Measurements from ENCODE around the gene OLFML3.

Gene OLFML3

DNA sequence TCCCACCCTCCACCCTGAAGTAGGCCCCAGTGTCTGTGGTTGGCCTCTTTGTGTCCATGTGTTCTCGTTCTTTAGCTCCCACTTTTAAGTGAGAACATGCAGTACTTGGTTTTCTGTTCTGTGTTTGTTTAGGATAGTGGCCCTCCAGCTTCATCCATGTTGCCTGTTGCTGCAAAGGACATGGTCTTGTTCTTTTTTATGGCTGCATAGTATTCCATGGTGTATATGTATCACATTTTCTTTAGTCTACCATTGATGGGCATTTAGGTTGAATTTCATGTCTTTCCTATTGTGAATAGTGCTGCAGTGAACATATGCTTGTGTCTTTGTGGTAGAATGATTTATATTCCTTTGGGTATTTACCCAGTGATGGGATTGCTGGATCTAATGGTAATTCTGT is 44.1 kb upstream of the OLFML3 start:
- no peak for DNase-seq (ENCODE audit: low read depth, low spot score)
- H3K4me3 ChIP-seq (ENCODE audit: insufficient read length, low read depth) = no peak overlapping the region
- no peak overlapping the region for H3K9ac ChIP-seq (ENCODE audit: insufficient read length, low read depth)
- H3K4me1 ChIP-seq (ENCODE audit: insufficient read depth, insufficient read length) = no peaks in the 10 kb centered on the region
- H3K36me3 ChIP-seq (ENCODE audit: insufficient read depth, insufficient read length, low read length) = peaks cover 3% of the 10 kb centered on the region
- H3K27me3 ChIP-seq (ENCODE audit: insufficient read depth, insufficient read length) = no peaks in the 10 kb centered on the region
- TF ChIP-seq ZNF274 (IDR thresholded peaks at IDR 0.05; ENCODE audit: low read depth, low read length) = no peak
- no peak for TF ChIP-seq SUZ12 (IDR thresholded peaks at IDR 0.05; ENCODE audit: extremely low read depth, insufficient read depth, insufficient read length)
- no peak for TF ChIP-seq YY1 (IDR thresholded peaks at IDR 0.05; ENCODE audit: insufficient read depth, insufficient read length)
- no peaks in the 10 kb centered on the region for H3K9me3 ChIP-seq (ENCODE audit: insufficient read depth, low read length)

DNA sequence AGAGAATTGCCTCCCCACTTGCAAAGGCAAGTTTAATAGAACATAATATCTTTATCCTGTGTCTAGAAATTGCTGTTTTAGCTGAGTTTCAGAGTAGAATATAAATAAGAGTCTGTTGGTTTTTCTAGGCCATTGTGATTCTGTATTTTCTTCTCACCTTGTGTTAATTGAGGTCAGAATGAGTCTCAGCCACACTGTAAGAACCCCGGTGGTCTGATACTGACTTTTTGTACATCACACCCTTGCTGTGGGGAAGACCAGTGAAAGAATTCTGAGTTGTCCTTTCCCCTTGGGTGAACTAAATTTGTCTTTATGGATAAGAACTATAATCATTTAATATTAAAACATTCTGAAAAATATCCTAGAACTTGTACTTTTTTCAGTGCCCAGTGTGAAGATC is 43.3 kb upstream of the OLFML3 start:
- Histone ChIP-seq H3K4me3 (ENCODE audit: insufficient read length, low read depth) (no peak overlapping the region), H3K36me3 (ENCODE audit: insufficient read depth, insufficient read length, low read length) (peaks cover 11% of the 10 kb centered on the region), H3K9me3 (ENCODE audit: insufficient read depth, low read length) (no peaks in the 10 kb centered on the region), H3K27me3 (ENCODE audit: insufficient read depth, insufficient read length) (no peaks in the 10 kb centered on the region), H3K9ac (ENCODE audit: insufficient read length, low read depth) (no peak overlapping the region), H3K4me1 (ENCODE audit: insufficient read depth, insufficient read length) (no peaks in the 10 kb centered on the region)
- TF ChIP-seq ZNF274 (IDR thresholded peaks at IDR 0.05; ENCODE audit: low read depth, low read length) (no peak), SUZ12 (IDR thresholded peaks at IDR 0.05; ENCODE audit: extremely low read depth, insufficient read depth, insufficient read length) (no peak), YY1 (IDR thresholded peaks at IDR 0.05; ENCODE audit: insufficient read depth, insufficient read length) (no peak)
- DNase-seq (ENCODE audit: low read depth, low spot score) = no peak

- Histone ChIP-seq H3K9me3 (ENCODE audit: insufficient read depth, low read length) (no peaks in the 10 kb centered on the region), H3K27me3 (ENCODE audit: insufficient read depth, insufficient read length) (no peaks in the 10 kb centered on the region), H3K4me1 (ENCODE audit: insufficient read depth, insufficient read length) (no peaks in the 10 kb centered on the region), H3K9ac (ENCODE audit: insufficient read length, low read depth) (no peak overlapping the region), H3K4me3 (ENCODE audit: insufficient read length, low read depth) (no peak overlapping the region), H3K36me3 (ENCODE audit: insufficient read depth, insufficient read length, low read length) (peaks cover 19% of the 10 kb centered on the region)
- no peak for DNase-seq (ENCODE audit: low read depth, low spot score)
- TF ChIP-seq ZNF274 (IDR thresholded peaks at IDR 0.05; ENCODE audit: low read depth, low read length) (no peak), SUZ12 (IDR thresholded peaks at IDR 0.05; ENCODE audit: extremely low read depth, insufficient read depth, insufficient read length) (no peak), YY1 (IDR thresholded peaks at IDR 0.05; ENCODE audit: insufficient read depth, insufficient read length) (no peak)
Observed at GRCh38 chr1:113937146-113937545, 42.1 kb upstream of the OLFML3 start.

GRCh38 chr1:113938192-113938591 is 41.1 kb upstream of the OLFML3 start:
- H3K4me3 ChIP-seq (ENCODE audit: insufficient read length, low read depth) = no peak overlapping the region
- no peaks in the 10 kb centered on the region for H3K27me3 ChIP-seq (ENCODE audit: insufficient read depth, insufficient read length)
- no peak overlapping the region for H3K9ac ChIP-seq (ENCODE audit: insufficient read length, low read depth)
- DNase-seq (ENCODE audit: low read depth, low spot score) = no peak
- no peaks in the 10 kb centered on the region for H3K9me3 ChIP-seq (ENCODE audit: insufficient read depth, low read length)
- H3K36me3 ChIP-seq (ENCODE audit: insufficient read depth, insufficient read length, low read length) = peaks cover 30% of the 10 kb centered on the region
- H3K4me1 ChIP-seq (ENCODE audit: insufficient read depth, insufficient read length) = no peaks in the 10 kb centered on the region
- TF ChIP-seq YY1 (IDR thresholded peaks at IDR 0.05; ENCODE audit: insufficient read depth, insufficient read length) (no peak), SUZ12 (IDR thresholded peaks at IDR 0.05; ENCODE audit: extremely low read depth, insufficient read depth, insufficient read length) (no peak), ZNF274 (IDR thresholded peaks at IDR 0.05; ENCODE audit: low read depth, low read length) (no peak)

GRCh38 chr1:113940365-113941244 is 38.7 kb upstream of the OLFML3 start:
- no peaks in the 10 kb centered on the region for H3K4me1 ChIP-seq (ENCODE audit: insufficient read depth, insufficient read length)
- no peak for TF ChIP-seq YY1 (IDR thresholded peaks at IDR 0.05; ENCODE audit: insufficient read depth, insufficient read length)
- TF ChIP-seq ZNF274 (IDR thresholded peaks at IDR 0.05; ENCODE audit: low read depth, low read length) = no peak
- TF ChIP-seq SUZ12 (IDR thresholded peaks at IDR 0.05; ENCODE audit: extremely low read depth, insufficient read depth, insufficient read length) = no peak
- H3K9me3 ChIP-seq (ENCODE audit: insufficient read depth, low read length) = no peaks in the 10 kb centered on the region
- H3K36me3 ChIP-seq (ENCODE audit: insufficient read depth, insufficient read length, low read length) = peaks cover 41% of the 10 kb centered on the region
- no peak overlapping the region for H3K9ac ChIP-seq (ENCODE audit: insufficient read length, low read depth)
- DNase-seq (ENCODE audit: low read depth, low spot score) = no peak
- no peak overlapping the region for H3K4me3 ChIP-seq (ENCODE audit: insufficient read length, low read depth)
- no peaks in the 10 kb centered on the region for H3K27me3 ChIP-seq (ENCODE audit: insufficient read depth, insufficient read length)

GRCh38 chr1:113941245-113941559 is 38.1 kb upstream of the OLFML3 start:
- no peaks in the 10 kb centered on the region for H3K4me1 ChIP-seq (ENCODE audit: insufficient read depth, insufficient read length)
- DNase-seq (ENCODE audit: low read depth, low spot score) = no peak
- TF ChIP-seq YY1 (IDR thresholded peaks at IDR 0.05; ENCODE audit: insufficient read depth, insufficient read length) = no peak
- TF ChIP-seq ZNF274 (IDR thresholded peaks at IDR 0.05; ENCODE audit: low read depth, low read length) = no peak
- no peak for TF ChIP-seq SUZ12 (IDR thresholded peaks at IDR 0.05; ENCODE audit: extremely low read depth, insufficient read depth, insufficient read length)
- H3K4me3 ChIP-seq (ENCODE audit: insufficient read length, low read depth) = no peak overlapping the region
- H3K36me3 ChIP-seq (ENCODE audit: insufficient read depth, insufficient read length, low read length) = peaks cover 41% of the 10 kb centered on the region
- H3K9me3 ChIP-seq (ENCODE audit: insufficient read depth, low read length) = no peaks in the 10 kb centered on the region
- no peaks in the 10 kb centered on the region for H3K27me3 ChIP-seq (ENCODE audit: insufficient read depth, insufficient read length)
- H3K9ac ChIP-seq (ENCODE audit: insufficient read length, low read depth) = no peak overlapping the region

DNA sequence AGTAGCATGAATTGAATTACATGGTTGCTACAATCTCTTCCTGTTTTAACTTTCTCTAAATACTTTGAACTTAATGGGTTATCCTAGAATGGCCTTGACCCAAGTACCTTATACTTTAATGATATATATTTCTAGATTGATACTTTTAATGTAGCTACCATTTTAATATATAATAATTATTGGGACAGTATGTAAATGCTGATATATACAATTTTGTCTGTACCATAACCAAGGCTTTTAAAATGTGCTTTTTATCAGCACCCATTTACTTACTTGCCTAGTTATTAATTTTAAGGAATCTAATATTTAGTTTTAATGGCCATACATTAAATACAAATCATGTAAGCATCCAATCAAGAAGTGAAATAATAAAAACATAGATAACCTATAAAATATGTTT is 36.7 kb upstream of the OLFML3 start:
- DNase-seq (ENCODE audit: low read depth, low spot score) = no peak
- Histone ChIP-seq H3K9ac (ENCODE audit: insufficient read length, low read depth) (no peak overlapping the region), H3K9me3 (ENCODE audit: insufficient read depth, low read length) (no peaks in the 10 kb centered on the region), H3K36me3 (ENCODE audit: insufficient read depth, insufficient read length, low read length) (peaks cover 41% of the 10 kb centered on the region), H3K27me3 (ENCODE audit: insufficient read depth, insufficient read length) (no peaks in the 10 kb centered on the region), H3K4me3 (ENCODE audit: insufficient read length, low read depth) (no peak overlapping the region), H3K4me1 (ENCODE audit: insufficient read depth, insufficient read length) (no peaks in the 10 kb centered on the region)
- no peak for TF ChIP-seq SUZ12 (IDR thresholded peaks at IDR 0.05; ENCODE audit: extremely low read depth, insufficient read depth, insufficient read length)
- TF ChIP-seq YY1 (IDR thresholded peaks at IDR 0.05; ENCODE audit: insufficient read depth, insufficient read length) = no peak
- TF ChIP-seq ZNF274 (IDR thresholded peaks at IDR 0.05; ENCODE audit: low read depth, low read length) = no peak

All from NT2/D1 (cell line).